Neural cell (in vitro differentiated cells): Measurements from ENCODE around the gene JAKMIP3.

ENCODE experiments used
- EZH2 ChIP-seq: fragments of 200-600, 300-800 bp; shearing (Covaris generic), sonication (generic); IDR thresholded peaks from 2 replicates; pipeline ENCODE4 v1.6.1; 2014; ENCODE audit warnings: antibody characterized with exemption, low read length, borderline replicate concordance, mild to moderate bottlenecking; ENCODE audit not compliant: insufficient read depth, poor library complexity, severe bottlenecking
- TF ChIP-seq, protein P1 (sequence below): IDR thresholded peaks from 2 replicates; pipeline ENCODE4 v1.6.1; 2012; ENCODE audit warnings: borderline replicate concordance

DNA sequence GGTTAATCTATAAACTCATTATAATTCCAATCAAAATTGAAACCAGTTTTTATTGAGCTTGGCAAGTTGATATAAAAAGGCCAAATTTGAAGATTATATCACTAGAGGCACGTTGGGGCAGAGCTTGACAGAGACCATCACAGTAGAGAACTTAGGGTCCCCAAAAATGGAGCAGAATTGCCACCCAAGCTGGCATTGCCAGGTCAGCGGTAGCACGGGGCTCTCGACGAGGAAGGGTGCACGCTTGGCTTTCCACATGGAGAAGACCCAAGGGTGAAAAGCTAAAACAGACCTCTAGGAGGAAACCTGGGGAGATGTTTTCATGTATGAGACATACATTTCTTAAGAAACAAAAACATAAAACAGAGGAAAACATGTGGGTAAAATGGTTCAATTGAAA is 4.3 kb upstream of the JAKMIP3 start:
- TF ChIP-seq, protein P1, sequence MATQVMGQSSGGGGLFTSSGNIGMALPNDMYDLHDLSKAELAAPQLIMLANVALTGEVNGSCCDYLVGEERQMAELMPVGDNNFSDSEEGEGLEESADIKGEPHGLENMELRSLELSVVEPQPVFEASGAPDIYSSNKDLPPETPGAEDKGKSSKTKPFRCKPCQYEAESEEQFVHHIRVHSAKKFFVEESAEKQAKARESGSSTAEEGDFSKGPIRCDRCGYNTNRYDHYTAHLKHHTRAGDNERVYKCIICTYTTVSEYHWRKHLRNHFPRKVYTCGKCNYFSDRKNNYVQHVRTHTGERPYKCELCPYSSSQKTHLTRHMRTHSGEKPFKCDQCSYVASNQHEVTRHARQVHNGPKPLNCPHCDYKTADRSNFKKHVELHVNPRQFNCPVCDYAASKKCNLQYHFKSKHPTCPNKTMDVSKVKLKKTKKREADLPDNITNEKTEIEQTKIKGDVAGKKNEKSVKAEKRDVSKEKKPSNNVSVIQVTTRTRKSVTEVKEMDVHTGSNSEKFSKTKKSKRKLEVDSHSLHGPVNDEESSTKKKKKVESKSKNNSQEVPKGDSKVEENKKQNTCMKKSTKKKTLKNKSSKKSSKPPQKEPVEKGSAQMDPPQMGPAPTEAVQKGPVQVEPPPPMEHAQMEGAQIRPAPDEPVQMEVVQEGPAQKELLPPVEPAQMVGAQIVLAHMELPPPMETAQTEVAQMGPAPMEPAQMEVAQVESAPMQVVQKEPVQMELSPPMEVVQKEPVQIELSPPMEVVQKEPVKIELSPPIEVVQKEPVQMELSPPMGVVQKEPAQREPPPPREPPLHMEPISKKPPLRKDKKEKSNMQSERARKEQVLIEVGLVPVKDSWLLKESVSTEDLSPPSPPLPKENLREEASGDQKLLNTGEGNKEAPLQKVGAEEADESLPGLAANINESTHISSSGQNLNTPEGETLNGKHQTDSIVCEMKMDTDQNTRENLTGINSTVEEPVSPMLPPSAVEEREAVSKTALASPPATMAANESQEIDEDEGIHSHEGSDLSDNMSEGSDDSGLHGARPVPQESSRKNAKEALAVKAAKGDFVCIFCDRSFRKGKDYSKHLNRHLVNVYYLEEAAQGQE = no peak
- no peak for TF ChIP-seq EZH2
